Measurements from ENCODE around the gene SREBF2. TPM values are rescaled to one million over a fixed set of nuclear protein-coding genes. Genes with fewer than 3 reads are reported as not detected.
"Not testable (repeated sequence)": the region's sequence is repeated elsewhere in the genome, so short reads cannot be mapped to it uniquely, and the experiment has no call there.

Gene SREBF2
- polyA plus RNA-seq, 5 donors = 52.1 to 92.9 (median 68.6) TPM

DNA sequence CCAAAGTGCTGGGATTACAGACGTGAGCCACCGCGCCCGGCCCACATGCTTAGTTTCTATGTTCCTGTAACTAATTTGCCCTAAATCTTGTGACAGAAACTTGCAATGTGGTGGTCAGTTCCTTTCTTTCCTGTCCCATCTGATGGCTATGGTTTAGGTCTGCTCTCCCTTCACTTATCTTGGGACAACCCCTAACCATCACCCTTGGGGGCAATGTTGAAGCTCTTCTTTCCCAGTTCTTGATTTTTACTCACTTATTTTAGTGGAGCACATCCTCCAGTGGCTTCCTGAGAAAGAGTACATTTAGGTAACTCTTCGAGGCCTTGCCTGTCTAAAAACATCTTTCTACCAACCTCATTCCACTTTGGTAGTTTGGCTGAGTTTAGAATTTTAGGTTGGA lies 7.3 kb downstream of the SREBF2 start:
- no peak for DNase-seq

GRCh38 chr22:41841085-41841712 lies 8.3 kb downstream of the SREBF2 start:
- no peak for DNase-seq

DNA sequence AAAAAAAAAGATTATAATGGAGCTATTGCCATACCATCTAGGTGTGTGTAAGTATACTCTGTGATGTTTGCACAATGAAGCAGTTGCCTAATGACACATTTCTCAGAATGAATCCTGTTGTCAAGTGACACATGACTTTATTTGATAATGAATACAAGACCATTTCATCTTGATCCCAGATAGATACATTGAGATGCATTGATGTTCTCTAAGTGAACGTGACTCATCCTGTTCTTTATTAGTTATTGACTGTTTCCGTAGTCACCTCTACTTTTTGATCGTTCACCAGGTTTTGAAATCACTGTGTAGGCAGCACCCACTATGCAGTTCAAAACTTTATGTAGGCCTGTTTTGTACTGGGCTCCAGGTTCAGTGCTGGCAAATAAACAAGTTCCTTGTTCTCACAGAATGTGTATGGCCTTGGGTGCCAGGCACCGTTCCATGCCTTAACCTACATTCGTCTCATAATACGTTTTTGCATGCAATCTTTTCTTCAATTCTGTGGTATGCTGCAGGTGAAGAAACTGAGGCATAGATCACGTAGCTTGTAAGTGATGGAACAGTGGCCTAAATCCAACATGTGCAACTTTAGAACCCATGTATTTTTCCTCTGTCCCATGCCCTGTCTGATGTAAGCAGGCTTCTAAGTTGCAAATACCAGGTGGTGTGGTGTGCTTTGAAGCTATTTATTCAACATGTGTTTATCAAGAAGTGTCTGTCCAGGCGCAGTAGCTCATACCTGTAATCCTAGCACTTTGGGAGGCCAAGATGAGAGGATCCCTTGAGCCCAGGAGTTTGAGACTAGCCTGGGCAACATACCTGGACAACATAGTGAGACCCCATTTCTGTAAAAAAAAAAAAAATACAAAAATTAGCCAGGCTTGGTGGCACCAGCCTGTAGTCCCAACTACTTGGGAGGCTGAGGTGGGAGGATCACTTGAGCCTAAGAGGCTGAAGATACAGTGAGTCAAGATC lies 10.4 kb downstream of the SREBF2 start:
- DNase-seq = no peak

- DNase-seq = no peak
Observed at GRCh38 chr22:41844036-41844435, 11.1 kb downstream of the SREBF2 start.

DNA sequence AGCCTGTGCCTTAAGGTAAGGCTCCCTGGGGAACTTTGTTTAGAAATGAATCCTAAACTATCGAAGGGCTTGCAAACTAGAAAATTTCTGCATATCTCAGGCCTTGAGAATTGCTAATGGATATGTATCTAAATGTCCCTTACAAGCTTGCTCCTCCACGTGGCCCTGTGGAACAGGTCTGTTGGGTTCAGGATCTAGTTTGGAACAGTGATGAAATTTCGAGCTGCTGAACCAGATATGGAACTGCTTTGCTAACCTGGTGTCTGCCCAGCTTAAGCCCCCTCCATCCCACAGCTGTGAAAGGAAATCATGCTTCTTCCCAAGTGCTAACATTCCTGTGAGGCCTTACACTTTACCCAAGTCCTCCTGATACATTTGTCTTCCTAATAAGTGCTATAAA lies 11.6 kb downstream of the SREBF2 start:
- no peak for DNase-seq

- no peak for DNase-seq
Observed at GRCh38 chr22:41845380-41846267, 12.7 kb downstream of the SREBF2 start.

- DNase-seq = no peak
Observed at GRCh38 chr22:41846268-41846987, 13.5 kb downstream of the SREBF2 start.

GRCh38 chr22:41847300-41847699 lies 14.4 kb downstream of the SREBF2 start:
- no peak for DNase-seq

DNA sequence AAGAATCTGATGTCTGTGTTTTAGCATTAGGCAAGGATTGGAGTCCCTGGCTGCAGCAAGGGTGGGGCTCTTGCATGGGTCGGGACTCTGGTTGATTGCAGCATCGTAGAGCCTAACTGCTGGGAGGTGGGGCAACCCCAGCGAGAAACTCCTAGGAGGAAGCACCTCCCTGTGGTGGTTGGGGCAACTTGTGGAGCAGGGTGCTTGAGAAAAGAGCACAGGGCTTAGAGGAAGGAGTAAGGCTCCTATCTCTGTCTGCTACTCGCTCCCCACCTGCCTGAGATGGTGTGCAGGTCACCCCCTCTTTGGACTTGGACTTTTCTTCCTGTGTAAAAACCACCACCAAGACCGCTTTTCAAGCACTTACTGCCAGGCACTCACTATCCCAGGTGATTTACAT lies 15.6 kb downstream of the SREBF2 start:
- no peak for DNase-seq

DNA sequence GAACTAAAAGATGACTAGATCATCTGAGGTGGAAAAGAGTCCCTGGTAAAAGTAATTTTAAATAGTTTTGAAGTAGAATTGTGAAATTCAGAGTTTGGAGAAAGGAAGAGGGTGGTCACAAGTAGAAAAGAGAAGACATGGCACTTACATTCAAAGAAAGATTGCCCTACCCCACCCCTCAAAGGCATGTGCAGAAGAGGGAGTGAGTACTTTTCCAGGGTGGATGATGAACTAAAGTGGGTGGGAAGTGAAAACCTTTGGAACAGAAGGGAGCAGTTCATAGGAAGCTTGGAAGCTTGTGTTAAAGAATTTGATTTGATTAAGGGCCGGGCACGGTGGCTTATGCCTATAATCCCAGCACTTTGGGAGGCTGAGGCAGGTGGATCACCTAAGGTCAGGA lies 23.6 kb downstream of the SREBF2 start:
- no peak for DNase-seq

DNA sequence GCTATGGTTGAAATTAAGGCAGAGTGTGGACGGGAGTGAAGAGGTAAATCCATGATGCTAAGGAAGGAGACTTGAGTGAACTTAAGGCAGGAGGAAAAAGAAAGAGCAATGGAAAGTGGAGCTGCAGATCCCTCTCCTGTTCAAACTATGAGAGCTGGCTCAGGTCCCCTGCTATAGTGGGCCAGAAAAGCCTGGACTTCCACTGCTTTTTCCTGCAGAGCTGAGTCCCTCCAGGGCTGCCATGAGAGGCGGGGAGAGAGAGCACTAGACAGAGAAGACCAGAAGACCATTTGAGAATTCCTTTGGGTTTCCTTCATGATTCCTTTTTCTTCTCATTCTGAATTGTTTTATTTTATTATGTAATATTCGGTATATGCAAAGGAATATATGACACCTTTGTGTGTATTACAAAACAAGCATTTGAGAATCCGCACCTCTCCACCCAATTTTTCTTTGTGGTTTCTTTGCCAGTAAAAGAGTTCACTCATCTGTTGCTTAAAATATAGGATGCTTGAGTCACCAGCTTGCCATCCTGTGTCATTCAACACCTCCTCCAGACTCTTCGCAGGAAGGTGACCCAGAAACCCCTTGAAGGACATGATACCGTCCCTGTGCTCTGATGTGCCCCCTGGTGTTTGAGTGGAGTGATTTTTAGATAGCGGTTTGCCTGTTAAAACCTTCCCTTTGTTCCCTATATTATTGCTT lies 24.4 kb downstream of the SREBF2 start:
- DNase-seq = no peak

DNA sequence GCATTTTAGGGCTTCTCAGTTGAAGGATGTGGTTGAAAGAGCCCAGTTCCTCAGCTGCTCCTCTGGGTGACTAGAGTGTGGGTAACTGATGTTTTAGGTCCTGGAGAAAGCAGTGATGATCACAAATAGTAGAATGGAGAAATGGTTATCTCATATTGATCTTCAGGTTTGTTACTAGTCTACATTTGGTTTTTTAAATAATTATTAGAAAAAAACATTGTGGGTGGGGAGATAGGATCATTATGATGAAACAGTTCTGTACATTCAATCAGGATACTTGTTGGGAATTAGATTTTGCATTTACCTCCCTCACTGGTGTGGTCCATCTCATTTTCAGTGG lies 24.9 kb downstream of the SREBF2 start:
- no peak for DNase-seq

- no peak for DNase-seq
Observed at GRCh38 chr22:41862160-41862529, 29.2 kb downstream of the SREBF2 start.

- no peak for DNase-seq
Observed at GRCh38 chr22:41862530-41863266, 29.8 kb downstream of the SREBF2 start.

DNA sequence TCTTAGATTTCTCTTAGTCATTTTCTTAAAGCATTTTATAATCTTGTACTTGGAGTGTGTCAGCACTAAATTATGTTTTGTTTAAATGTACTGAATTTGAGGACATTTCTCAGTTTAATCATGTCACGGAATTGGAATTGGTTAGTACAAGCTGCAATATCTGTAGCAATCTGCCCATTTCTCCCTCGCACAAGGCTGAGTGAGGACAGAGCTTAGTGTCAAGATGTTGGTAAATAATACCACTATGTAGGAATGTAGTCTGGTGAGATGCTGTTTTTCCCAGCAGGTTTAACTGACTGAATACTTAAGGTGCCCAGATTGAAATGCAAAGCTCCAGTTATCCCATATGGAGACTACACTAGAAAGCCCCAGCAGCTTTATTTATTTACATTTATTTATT lies 30.6 kb downstream of the SREBF2 start:
- no peak for DNase-seq

GRCh38 chr22:41868556-41868955 lies 35.7 kb downstream of the SREBF2 start:
- DNase-seq = no peak

- not testable (repeated sequence) for DNase-seq
Observed at GRCh38 chr22:41870081-41870480, 37.2 kb downstream of the SREBF2 start.

DNA sequence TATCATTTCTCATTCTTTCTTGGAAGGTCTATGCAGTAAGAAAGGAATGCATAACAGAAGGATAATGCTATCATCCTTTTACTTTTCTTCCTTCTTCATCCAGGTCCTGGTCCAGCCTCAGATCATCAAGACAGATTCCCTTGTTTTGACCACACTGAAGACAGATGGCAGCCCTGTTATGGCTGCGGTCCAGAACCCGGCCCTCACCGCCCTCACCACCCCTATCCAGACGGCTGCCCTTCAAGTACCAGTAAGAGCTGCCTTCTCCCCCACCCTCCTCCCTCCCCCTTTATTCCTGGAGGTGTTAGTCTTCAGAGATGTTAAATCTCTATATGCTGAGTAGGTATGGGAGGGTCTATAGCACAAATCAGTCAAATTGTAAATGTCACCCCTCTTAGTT lies 37.9 kb downstream of the SREBF2 start:
- DNase-seq = no peak

DNA sequence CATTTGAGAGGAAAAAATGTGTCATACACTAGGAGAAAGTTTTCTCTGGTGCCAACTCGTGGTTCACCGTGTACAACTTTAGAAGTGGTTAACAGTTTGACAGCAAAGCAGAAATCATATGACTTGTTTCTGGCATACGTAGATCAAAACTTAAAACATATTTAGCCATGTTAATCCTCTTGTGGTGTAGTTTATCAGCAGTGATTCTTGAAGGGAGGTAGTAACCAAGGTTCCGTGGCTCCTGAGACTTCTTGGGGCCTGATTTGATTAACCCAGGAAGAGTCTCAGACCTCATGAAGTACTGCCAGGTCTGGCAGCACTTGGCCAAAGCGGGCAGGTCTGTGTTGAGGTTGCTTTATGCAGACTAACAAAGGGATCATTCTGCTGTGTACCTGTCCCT lies 40.5 kb downstream of the SREBF2 start:
- DNase-seq = no peak

GRCh38 chr22:41874090-41874489 lies 41.2 kb downstream of the SREBF2 start:
- no peak for DNase-seq

Data from right lung (tissue), 5 donors.